ENCODE measurements around the gene DSG4. TPM values are rescaled to one million over a fixed set of nuclear protein-coding genes. Genes with fewer than 3 reads are reported as not detected.

DSG4 gene
- total and polyA plus RNA-seq, 9 of the 15 experiments (the other 6 are each of a cell fraction or from before 2014, with no cell fraction given): not detected

DNA sequence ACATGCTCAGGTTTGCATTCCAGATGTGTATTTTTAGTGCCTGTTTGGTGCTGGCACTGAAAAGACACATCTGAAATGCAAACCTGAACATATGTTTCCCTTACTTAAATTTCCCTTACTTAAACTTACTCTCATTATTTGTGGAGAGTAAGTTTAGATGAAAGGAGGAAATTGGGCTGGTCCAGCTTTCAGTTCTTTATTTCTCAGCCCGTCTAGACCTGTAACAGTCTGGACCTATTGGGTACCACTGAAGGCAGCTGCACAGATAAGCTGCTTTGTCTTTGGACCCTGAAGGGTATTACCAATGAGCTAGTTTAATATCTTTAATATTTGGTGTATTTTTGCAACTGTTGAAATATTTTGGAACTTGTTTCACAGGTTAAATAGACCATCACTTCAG lies 54.0 kb downstream of the DSG4 start:
- Histone ChIP-seq H4K20me1 (replicated peaks; ENCODE audit: control insufficient read depth, insufficient read depth, low read length) (no peaks in the 10 kb centered on the region), H3K9me1 (ENCODE audit: control insufficient read depth, insufficient read depth, low read length) (no peaks in the 10 kb centered on the region), H3K27me3 (ENCODE audit: control insufficient read depth in 2 of 2, insufficient read depth in 2 of 2, low read length in 2 of 2) (no peaks in the 10 kb centered on the region), H3K4me1 (replicated peaks in 1 of 2; ENCODE audit: control insufficient read depth in 2 of 2, insufficient read depth in 2 of 2, low read length in 2 of 2) (no peaks in the 10 kb centered on the region), H3K4me3 (no peak overlapping the region), H2AFZ (ENCODE audit: low read depth, low read length) (no peak overlapping the region), H3K27ac (ENCODE audit: extremely low read depth, low read depth, low read length) (no peak overlapping the region), H3K9ac (ENCODE audit: insufficient read depth in 1 of 2, low read depth in 2 of 2, low read length in 2 of 2) (no peak overlapping the region), H3K9me3 (replicated peaks; ENCODE audit: control insufficient read depth, insufficient read depth, low read depth, low read length) (no peaks in the 10 kb centered on the region), H3K36me3 (ENCODE audit: control insufficient read depth, insufficient read depth, low read length) (no peaks in the 10 kb centered on the region), H3K79me2 (ENCODE audit: control insufficient read depth, insufficient read depth, low read length) (no peaks in the 10 kb centered on the region), H3K4me2 (ENCODE audit: insufficient read depth, low read length) (no peak overlapping the region)
- 7% methylated on average over 1 of the region's 1 CpG for WGBS (ENCODE audit: insufficient coverage, low coverage, missing lambda C conversion rate)
- no TSS peak for BruUV-seq (replicated peaks)
- CTCF ChIA-PET (ENCODE audit: low intra/inter-chr PET ratio): no interaction called here
- intact Hi-C loops (cut with micrococcal nuclease) (no loop called here), in situ Hi-C loops (cut with MboI) (no loop called here)
- FAIRE-seq (no peak), DNase-seq (ENCODE audit: extremely low read depth in 1 of 4, low spot score in 3 of 4) (no peak), ATAC-seq (no peak)
- POLR2A ChIA-PET: interaction anchor here (0.6 to 1.0 kb wide), 2 partner anchors 10 to 11 kb away, joined by 3 read pairs; no protein-coding TSS in a partner anchor
- no peak for TF ChIP-seq CEBPB (tag; IDR thresholded peaks at IDR 0.05)

DNA sequence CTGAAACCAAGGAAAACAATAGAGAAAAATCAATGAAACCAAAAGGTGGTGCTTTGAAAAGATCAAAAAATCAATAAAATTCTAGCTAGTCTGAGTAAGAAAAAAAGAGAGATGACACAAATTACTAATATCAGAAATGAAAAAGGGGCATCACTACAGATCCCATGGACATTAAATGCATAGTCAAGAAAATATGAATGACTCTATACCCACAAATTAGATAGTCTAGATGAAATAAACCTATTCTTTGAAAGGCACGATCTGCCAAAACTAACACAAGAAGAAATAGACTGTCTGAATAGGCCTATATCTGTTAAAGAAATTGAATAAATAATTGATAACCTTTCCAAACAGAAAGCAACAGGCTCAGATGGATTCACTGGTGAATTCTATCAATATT lies 55.7 kb downstream of the DSG4 start:
- ChIA-PET CTCF (ENCODE audit: low intra/inter-chr PET ratio) (no interaction called here), POLR2A (no interaction called here)
- H3K27me3 ChIP-seq (ENCODE audit: control insufficient read depth in 2 of 2, insufficient read depth in 2 of 2, low read length in 2 of 2): no peaks in the 10 kb centered on the region
- H3K27ac ChIP-seq (ENCODE audit: extremely low read depth, low read depth, low read length): no peak overlapping the region
- no peak overlapping the region for H3K9ac ChIP-seq (ENCODE audit: insufficient read depth in 1 of 2, low read depth in 2 of 2, low read length in 2 of 2)
- no peak for ATAC-seq
- H3K36me3 ChIP-seq (ENCODE audit: control insufficient read depth, insufficient read depth, low read length): no peaks in the 10 kb centered on the region
- H3K4me2 ChIP-seq (ENCODE audit: insufficient read depth, low read length): no peak overlapping the region
- no peak overlapping the region for H3K4me3 ChIP-seq
- no peaks in the 10 kb centered on the region for H3K4me1 ChIP-seq (replicated peaks in 1 of 2; ENCODE audit: control insufficient read depth in 2 of 2, insufficient read depth in 2 of 2, low read length in 2 of 2)
- H3K9me3 ChIP-seq (replicated peaks; ENCODE audit: control insufficient read depth, insufficient read depth, low read depth, low read length): no peaks in the 10 kb centered on the region
- H4K20me1 ChIP-seq (replicated peaks; ENCODE audit: control insufficient read depth, insufficient read depth, low read length): no peaks in the 10 kb centered on the region
- no peak overlapping the region for H2AFZ ChIP-seq (ENCODE audit: low read depth, low read length)
- DNase-seq (ENCODE audit: extremely low read depth in 1 of 4, low spot score in 3 of 4): no peak
- intact Hi-C loops (cut with micrococcal nuclease) (no loop called here), in situ Hi-C loops (cut with MboI) (no loop called here)
- FAIRE-seq: no peak
- BruUV-seq (replicated peaks): no TSS peak
- no peaks in the 10 kb centered on the region for H3K9me1 ChIP-seq (ENCODE audit: control insufficient read depth, insufficient read depth, low read length)
- 0% methylated on average over 1 of the region's 1 CpG for WGBS (ENCODE audit: insufficient coverage, low coverage, missing lambda C conversion rate)
- no peaks in the 10 kb centered on the region for H3K79me2 ChIP-seq (ENCODE audit: control insufficient read depth, insufficient read depth, low read length)
- TF ChIP-seq, protein P1, sequence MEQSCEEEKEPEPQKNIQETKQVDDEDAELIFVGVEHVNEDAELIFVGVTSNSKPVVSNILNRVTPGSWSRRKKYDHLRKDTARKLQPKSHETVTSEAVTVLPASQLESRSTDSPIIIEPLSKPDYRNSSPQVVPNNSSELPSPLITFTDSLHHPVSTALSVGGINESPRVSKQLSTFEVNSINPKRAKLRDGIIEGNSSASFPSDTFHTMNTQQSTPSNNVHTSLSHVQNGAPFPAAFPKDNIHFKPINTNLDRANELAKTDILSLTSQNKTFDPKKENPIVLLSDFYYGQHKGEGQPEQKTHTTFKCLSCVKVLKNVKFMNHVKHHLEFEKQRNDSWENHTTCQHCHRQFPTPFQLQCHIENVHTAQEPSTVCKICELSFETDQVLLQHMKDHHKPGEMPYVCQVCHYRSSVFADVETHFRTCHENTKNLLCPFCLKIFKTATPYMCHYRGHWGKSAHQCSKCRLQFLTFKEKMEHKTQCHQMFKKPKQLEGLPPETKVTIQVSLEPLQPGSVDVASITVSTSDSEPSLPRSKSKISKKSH (CRISPR knock-in tag; IDR thresholded peaks at IDR 0.05): no peak
- TF ChIP-seq DACH1 (IDR thresholded peaks at IDR 0.05; ENCODE audit: partially characterized antibody) (no peak), SRF (CRISPR knock-in tag; IDR thresholded peaks at IDR 0.05) (no peak), MYBL2 (IDR thresholded peaks at IDR 0.05; ENCODE audit: low read depth) (no peak), MYBL2 (CRISPR knock-in tag; IDR thresholded peaks at IDR 0.05; ENCODE audit: borderline replicate concordance) (no peak), TOE1 (IDR thresholded peaks at IDR 0.05; ENCODE audit: borderline replicate concordance) (no peak), TOE1 (CRISPR knock-in tag; IDR thresholded peaks at IDR 0.05; ENCODE audit: borderline replicate concordance, low read depth) (no peak), ZNF431 (CRISPR knock-in tag; IDR thresholded peaks at IDR 0.05) (no peak), ZNF583 (CRISPR knock-in tag; IDR thresholded peaks at IDR 0.05) (no peak), ZNF586 (CRISPR knock-in tag; conservative IDR thresholded peaks at IDR 0.05) (no peak), ZNF830 (CRISPR knock-in tag; IDR thresholded peaks at IDR 0.05) (no peak)
- TF ChIP-seq, protein P2, sequence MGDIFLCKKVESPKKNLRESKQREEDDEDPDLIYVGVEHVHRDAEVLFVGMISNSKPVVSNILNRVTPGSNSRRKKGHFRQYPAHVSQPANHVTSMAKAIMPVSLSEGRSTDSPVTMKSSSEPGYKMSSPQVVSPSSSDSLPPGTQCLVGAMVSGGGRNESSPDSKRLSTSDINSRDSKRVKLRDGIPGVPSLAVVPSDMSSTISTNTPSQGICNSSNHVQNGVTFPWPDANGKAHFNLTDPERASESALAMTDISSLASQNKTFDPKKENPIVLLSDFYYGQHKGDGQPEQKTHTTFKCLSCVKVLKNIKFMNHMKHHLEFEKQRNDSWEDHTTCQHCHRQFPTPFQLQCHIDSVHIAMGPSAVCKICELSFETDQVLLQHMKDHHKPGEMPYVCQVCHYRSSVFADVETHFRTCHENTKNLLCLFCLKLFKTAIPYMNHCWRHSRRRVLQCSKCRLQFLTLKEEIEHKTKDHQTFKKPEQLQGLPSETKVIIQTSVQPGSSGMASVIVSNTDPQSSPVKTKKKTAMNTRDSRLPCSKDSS (IDR thresholded peaks at IDR 0.05; ENCODE audit: low read depth, partially characterized antibody): no peak
- TF ChIP-seq, protein P3, sequence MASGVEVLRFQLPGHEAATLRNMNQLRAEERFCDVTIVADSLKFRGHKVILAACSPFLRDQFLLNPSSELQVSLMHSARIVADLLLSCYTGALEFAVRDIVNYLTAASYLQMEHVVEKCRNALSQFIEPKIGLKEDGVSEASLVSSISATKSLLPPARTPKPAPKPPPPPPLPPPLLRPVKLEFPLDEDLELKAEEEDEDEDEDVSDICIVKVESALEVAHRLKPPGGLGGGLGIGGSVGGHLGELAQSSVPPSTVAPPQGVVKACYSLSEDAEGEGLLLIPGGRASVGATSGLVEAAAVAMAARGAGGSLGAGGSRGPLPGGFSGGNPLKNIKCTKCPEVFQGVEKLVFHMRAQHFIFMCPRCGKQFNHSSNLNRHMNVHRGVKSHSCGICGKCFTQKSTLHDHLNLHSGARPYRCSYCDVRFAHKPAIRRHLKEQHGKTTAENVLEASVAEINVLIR (CRISPR knock-in tag; IDR thresholded peaks at IDR 0.05): no peak

Measured in K562 (cell line).